Measurements from ENCODE around the gene DIS3L2.
A peak's percentile ranks its signal among the peaks of the same experiment; 100 is the strongest.

Gene DIS3L2

DNA sequence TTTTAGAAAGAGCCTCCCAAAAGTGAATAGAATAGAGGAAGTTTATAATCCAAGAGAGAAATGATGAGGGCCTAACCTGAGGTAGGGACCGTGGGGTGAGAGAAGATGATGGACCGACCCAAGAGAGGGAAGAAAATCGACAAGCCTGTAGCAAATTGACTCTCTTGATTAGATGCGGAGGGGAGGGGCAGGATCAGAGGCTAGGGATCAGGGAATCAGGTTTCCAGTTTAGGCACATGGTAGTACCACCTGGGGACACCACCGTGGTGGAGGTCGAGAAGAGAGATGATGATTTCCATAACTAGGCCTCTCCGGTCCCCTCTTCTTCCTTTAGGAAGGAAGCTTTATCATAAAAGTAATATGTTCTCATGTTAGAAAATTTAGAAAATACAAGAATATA lies 308.4 kb downstream of the DIS3L2 start:
- DNase-seq (ENCODE audit: low spot score), result no peak

DNA sequence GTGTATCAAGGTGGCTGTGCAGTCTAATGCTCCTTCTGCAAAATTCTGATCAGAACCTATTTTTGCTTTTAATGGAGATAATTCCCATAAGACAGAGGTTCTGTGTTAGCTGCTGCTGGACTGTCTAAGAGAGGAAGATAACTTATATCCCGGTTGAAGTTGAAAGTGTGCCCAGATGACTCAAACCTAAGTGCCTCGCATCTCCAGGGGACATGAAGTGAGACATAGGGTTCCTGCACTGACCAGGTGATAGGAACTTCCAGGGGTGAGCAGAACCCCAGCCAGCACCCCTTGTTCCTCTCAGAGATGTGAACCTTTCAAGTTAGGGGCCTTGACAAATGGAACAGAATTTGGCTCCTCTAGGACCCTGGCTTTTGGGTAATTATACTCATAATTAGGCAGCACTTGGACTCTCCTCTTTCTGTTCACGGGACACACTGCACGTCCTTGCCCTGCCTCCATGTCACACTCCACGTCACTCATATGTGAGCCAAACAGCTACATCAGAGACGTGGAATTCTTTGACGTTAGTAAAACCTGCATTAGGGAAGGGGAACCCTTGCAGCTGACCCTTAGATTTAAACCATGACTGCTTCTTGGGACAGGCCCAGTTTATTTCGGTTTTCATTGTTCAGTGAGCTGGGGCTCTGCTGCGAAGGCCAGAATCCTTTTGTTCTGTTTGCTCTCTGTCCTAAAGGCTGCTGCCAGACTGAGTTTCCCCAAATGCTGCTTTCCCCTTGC lies 312.6 kb downstream of the DIS3L2 start:
- DNase-seq (ENCODE audit: low spot score), result no peak

DNA sequence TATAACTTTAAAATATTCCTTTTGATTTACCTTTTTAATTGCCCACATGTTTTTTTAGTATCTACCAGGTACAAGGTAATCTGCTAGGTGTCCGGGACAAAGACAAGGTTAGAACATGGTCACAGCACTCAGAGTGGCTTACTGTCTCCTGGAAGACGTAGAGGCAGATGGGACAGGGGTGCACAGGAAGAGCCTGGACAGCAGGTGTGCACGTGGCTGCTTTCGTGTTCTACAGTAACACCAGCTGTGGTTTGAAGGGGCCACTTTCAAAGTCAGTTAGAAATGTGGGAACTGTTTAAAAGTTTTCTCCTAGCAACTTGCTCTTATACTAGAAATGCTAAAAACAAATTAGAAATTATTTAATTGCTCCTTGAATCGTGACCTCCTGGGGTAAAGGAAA lies 314.2 kb downstream of the DIS3L2 start:
- no peak for DNase-seq (ENCODE audit: low spot score)

DNA sequence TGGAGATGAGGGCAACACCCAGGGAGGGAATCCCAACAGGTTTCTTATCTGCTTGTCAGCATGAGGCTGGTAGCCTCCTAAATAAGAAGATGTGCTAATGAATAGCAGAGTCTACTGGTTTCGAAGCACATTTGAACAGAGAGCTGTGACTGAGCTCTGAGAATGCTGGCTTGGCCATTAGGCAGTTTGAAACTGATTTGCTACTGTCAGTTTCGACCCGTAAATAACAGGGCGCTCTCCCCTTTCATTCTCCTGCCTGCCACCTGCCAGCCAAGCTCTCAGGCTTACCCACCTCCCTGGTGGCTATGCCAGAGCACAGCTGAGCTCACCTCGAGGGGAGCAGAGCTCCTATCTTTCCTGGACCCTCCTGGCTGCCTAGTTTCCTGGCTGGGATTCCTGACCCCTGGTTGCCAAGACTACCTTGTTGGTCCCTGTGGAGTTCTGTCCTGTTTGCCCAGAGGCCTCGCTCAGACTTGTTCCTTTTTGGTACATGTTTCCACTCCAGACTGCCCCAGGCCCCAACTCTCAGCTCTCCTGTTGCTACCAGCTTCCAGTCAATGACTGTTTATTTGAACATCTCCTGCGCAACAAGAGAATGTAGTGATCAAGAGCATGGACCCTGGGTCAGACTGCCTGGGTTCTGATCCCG lies 314.7 kb downstream of the DIS3L2 start:
- DNase-seq (ENCODE audit: low spot score), result no peak

DNA sequence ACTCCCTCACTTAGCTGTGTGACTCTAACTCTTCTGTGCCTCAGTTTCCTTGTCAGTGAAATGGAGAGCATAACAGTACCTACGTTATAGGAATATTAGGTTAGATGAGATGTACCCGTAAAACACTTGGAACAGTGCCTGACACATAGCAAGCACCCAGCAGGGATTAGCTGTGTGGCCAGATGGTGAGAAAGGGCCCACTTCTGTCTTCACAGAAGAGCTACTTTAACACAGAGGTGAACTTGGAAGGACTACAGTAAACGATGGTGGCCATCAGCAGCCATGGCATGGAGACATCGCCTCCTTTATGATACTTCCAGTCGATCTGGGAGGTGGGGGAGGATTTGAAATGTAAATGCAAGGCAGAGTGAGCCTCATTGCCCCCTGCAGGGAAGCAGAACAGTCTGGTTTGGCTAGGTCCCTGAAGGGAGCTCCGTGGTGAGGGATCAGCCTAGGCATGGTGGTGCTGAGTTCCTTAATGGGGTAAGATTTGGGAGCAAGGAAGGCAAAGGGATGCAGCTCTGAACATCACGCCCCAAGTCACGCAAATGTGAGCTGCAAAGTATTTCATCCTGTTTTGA lies 315.3 kb downstream of the DIS3L2 start:
- DNase-seq (ENCODE audit: low spot score), result no peak

DNA sequence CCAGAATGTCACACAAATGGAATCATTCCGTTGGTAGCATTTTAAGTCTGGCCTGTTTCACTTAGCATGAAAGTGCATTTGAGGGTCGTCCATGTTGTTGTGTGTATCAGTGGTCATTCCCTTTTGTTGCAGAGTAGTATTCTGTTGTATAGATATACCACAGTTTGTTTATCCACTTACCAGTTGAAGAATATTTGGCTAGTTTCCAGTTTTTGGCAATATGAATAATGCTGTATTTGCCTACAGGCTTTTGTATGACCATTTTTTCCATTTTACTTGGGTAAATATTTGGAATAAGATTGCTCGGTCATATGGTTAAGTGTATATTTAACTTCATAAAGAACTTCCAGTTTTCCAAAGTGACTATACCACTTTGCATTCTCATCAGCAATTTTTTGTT lies 317.0 kb downstream of the DIS3L2 start:
- DNase-seq (ENCODE audit: low spot score), result no peak

DNA sequence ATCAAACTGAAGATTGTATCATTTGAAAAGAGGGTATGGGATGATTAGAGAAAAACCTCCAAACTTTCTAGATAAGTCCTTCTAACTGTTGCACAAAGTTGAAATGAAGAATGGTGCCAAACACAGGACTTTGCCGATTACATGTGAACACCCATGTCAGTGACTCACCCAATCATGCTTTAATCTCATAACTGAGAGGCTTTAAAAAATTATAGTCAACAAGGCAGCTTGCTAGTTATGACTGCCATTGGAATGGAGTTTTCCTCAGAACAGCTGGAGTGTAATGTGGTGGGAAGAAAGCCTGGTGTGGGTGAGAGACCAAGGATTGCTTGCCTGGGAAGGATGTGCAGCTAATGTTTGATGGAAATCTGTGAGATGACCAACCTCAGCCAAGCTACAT lies 318.8 kb downstream of the DIS3L2 start:
- DNase-seq (ENCODE audit: low spot score), result no peak

DNA sequence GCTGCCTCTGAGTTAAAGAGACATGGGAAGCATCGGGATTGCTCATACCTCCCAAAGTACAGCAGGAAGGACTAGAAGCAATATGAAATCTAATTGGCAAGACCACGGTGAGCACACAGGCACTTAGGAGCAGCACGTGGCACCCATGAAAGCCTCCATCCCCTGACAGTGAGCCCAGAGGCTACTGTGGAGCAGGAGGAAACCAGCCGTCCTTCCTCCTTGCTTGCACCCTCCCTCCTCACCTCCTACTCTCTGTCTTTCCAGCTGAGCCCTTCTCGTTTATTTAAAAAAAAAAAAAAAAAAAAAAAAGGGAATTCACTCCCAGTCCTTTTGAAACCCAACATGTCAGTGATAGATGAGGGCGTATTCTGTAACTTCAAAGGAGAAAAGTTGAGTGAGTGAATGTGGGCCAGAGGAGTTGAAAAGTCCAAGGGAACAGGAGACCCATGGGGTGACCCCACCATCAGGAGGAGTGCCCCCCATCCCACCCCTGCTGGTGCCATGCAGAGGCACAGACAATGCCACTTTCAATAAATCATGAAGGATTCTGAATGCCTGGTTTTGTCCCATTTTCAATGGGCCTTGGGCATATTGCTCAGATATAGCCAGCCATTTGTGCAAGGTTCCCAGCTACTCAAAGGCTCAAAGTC lies 320.5 kb downstream of the DIS3L2 start:
- DNase-seq (ENCODE audit: low spot score), result no peak

DNA sequence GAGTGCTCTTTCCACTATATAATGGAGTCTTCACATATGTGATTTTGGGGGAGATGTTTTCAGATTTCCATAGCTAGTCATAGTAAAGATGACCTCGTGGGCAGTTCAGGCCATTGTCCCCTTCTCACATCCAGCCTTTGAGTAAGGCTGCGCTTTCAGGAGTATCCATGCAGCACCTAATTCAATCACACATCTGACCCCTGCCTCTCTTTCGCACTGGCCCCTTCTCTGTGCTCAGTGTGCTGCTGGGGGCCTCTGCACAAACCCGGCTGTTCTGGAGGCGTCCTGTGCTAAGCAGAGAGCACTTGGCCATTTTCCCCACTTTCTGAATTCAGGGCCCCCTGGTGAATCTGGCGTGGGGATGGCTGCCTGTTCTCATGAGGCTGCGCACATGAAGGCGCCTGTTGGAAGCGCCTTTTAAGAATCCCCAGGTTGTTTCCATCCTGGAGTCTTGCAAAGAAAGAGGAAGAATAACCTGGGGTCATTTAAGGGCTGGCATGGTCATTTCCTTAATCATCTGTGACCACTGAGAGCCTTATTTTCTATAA lies 321.1 kb downstream of the DIS3L2 start:
- no peak for DNase-seq (ENCODE audit: low spot score)

DNA sequence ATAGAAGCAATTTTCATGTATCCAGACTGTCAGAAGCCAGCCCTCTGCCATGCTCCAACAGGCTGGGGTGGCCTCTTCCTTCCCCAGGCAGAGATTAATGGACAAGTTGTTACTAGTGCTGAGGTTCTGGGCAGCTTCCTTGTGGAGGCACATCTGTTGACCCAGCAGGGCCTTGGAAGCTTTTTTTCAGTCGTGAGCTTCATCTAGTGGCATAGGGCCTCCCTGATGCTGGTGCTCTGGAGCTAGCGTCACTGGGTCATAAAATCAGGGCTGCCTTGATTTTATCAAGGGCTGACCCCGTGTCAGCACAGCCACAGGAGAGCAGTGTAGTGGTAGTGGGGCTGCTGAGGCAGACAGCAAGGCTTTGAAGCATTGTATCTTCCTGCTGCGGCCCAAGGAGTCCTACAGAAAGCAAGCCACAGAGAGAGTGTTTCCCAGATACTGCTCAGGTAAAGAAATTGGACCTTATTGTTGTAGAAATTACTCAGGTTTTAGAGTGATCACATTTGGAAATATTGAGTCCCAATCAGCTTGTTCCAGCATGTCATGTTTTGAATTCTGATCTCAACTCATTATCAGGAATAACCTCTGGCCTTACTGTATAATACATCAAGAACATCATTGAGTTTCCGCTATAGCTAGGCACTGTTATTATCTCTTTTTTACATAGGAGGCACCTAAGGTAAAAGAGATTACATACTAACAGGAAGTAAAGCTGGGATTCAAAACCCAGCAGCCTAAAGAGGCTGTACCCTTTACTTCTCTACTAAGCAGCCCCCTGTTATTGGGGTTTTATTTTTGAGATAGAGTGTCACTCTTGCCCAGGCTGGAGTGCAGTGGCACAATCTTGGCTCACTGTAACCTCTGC lies 324.7 kb downstream of the DIS3L2 start:
- DNase-seq (ENCODE audit: low spot score), result no peak

DNA sequence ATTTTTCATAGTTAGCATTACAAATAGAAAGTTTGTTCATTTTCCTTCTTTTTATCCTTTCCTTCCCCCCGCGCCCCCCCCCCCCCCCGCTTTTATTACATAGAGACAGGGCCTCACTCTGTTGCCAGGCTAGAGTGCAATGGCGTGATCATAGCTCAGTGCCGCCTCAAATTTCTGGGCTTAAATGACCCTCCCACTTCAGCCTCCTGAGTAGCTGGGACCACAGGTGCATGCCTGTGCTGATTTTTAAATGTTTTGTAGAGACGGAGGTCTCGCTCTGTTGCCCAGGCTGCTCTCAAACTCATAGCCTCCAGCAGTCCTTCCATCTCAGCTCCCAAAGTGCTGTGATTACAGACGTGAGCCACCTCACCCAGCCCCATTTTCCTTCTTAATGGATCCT lies 325.8 kb downstream of the DIS3L2 start:
- no peak for DNase-seq (ENCODE audit: low spot score)

DNA sequence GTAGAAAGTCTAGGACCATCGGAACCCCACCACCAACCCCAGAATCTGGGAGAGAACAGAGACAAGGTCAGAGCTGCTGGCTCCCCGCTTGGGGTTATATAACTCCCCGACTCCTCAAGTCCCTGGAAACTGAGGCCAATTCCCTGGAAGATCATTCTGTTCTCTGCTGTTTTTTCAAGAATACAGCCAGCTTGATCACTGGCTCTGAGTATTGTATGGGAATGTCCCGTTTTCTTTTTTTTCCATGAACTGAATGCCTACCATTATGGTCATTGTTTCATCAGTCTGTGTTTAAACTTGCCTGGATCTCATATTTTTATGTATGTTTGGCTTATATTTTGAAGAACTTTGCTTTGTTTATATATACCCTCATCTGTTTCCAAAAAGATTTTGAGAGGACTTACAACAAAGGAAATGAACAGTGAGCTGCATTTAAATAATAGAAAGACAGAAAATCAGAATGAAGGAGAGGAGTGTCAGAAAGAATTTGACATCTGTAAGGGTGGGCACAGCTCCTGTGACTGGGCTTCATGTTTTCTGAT lies 327.0 kb downstream of the DIS3L2 start:
- no peak for DNase-seq (ENCODE audit: low spot score)

DNA sequence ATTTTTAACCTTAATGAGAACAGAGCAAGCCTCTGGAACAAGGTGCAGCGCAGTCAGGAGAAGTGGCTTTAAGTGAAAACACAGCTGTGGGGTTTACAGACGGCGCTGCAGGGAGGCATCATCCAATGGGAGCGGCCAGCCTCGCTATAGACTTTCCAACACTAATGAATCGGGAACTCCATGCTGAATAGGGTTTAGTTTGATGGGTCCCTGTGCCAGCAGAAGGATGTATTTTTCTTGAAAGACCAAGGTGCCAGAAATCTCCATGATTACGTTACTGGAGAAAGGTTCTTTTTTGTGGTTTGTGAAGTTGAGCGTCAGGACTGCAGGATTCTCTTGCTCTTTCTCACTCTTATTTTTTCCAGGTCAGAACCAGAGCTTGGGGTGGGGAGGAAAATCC lies 329.2 kb downstream of the DIS3L2 start:
- DNase-seq (ENCODE audit: low spot score), result no peak

DNA sequence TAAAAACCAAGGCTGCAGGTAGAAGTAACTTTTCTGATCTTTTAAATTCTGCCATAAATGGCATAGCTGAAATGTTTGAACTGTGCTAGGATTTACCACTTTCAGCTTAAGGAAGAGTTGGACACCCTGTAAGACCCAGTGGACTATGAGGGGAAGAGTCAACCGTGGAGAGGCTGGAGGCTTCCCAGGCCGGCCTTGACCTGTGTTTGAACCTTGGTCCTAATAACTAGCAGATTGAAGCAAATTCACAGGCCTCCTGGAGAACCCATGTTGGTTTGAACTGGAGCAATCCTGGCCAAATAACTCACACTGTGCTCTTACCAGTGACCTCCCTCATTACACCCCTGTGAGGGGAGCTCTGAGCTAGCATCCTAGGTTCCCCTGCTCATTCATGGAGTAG lies 329.8 kb downstream of the DIS3L2 start:
- DNase-seq (ENCODE audit: low spot score), result no peak

DNA sequence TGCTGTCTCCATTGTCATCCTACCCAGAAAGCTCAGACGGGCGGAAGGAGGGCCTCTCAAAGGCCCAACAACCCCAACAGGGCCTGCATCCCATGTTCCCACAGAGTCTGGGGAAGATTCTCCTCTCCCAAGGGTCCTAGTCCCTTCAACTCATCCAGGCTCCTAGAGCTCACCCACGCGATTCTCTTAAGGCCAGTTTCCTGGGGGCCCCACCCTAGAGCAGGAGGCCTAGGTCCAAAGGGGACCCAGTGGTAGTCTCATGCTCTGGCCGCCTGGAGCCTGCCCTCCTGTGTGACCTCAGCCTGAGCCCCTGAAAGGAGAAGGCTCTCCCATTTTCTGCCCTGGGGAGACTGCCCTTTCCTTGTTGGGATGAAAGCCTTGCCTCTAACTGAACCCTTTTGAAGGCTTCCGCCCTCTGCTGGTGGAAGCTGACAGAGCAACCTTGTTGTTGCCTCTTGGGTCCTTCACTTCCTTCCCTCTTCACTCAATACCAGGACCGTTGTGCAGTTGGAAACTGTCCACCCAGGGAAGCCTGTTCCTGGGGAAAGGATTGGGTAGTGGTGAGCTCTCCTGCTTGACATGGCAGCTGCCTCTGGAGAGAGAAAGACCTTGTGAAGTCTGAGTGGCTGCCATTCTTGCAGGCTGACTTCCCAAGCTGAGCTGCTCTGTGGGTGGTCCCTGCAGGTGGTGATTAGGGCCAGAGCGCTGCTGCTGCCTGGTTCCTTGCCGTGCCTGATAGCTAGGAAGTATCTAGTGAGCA lies 331.1 kb downstream of the DIS3L2 start:
- peak; percentile 51 for DNase-seq (ENCODE audit: low spot score)

DNA sequence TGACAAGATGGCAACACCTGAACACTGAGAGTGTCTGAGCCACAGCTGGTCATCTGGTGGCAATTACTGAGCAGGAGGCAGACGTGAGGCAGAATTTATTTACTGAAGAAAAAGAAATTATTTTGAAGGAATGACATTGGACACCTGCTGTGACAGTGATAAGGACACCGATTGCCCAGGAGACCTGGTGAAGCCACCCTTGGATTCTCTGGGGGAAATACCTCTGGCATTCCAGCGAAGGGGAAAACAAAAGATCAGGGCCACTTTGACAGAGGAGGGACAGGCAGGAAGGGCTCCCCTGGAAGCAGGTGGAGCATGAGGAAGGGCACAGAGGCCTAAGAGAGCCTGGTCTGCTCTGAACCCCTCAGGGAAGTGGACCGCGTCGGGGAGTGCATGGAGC lies 331.7 kb downstream of the DIS3L2 start:
- DNase-seq (ENCODE audit: low spot score), result no peak

DNA sequence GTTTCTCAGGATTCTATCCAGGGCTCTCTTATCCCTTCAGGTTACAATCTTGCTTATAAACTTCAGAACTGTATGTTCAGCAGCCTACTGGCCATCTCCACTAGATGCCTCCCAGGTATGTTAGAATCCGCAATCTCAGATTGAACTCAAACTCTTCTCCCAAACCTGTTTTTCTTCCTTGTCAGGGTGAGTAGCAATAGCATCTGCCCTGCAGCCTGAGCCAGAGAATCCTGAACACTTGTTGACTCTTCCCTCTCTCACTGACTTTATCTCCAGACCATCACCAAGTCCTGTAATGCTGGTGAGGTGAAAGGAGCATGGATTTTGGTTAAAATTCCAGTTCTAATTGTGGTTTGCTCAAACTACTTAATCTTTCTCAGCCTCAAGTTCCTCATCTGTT lies 334.5 kb downstream of the DIS3L2 start:
- DNase-seq (ENCODE audit: low spot score), result no peak

DNA sequence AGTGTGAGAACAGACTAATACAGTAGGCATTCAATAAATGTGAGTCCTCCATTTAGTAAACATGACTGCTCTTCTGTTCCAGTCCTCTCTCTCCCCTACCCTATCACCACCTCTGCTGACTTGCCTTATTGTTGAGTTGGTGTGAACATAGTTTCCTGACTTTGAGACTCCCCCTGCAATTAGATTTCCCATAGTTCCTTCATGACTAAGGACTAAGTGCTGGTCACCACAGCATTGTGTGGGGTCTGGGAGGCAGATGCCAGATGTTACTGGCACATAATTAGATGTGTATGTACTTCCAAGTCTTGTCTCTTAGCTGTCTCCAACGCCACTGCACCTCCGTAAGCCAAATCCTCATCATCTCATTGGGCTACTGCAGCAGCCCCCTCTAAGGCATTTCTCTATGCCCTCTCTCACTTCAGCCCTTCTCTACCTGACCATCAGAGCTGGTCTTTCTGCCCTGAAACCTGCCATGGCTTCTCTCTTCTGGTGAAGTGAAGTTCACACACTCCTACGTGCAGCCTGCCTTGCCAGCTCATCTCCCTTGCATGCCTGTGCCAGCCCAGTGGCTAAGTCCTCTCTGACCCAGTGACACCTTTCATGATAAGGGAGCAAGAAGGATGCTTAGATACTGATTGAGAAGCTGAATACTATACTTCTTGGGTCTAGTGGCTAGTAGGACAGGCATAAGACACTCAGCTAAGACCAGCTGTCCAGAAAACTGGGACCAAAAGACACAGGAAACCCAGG lies 335.4 kb downstream of the DIS3L2 start:
- DNase-seq (ENCODE audit: low spot score), result no peak

DNA sequence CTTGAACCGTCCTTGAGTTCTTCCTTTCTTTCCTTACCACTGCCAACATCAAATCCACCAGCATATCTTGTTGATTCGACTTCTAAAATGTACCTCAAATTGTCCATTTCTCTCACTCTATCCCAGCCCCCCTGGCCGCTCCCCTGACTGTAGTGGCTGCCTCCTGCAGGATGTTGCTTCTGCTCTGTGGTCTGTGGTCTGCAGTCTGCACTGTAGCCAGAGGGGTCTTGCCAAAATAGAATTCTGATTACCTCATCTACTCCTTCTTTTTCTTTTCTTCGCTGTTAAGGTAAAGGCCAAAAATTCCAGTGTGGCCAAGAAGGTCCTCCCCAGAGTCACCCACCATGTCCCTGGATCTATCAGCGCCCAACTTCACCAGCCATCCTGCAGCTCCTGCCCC lies 337.6 kb downstream of the DIS3L2 start:
- no peak for DNase-seq (ENCODE audit: low spot score)

Measured in hepatic stellate cell (primary cell).